Frontal cortex (tissue), 4 donors: ENCODE data around the gene ABCA2. TPM values are rescaled to one million over a fixed set of nuclear protein-coding genes. Genes with fewer than 3 reads are reported as not detected.
"Not testable (repeated sequence)": the region's sequence is repeated elsewhere in the genome, so short reads cannot be mapped to it uniquely, and the experiment has no call there.

Experiments used
- DNase-seq, 2 donors: peaks; one replicate each; pipeline ENCODE4 v3.0.0; 2012; ENCODE audit warnings: low spot score in 2 of 2
- FAIRE-seq: peaks from 2 replicates; lab custom pipeline; 2012; peaks lifted over from hg19 to GRCh38; lab: Jason Lieb, UNC
- total RNA-seq: library from RNA; depleted of rRNA; stranded (reverse); fragments of >200 nt; gene quantifications from one replicate; pipeline ENCODE4 v1.2.3, GENCODE V29; 2014
- donor health status: control.
- donor health status: control.
- donor health status: control.

The ABCA2 gene
- total RNA-seq, 1 donor from 2014 or later = 20.8 TPM

GRCh38 chr9:137006116-137007003, 21.7 kb downstream of the ABCA2 start:
- DNase-seq = no peak
- no peak for FAIRE-seq

- not testable (repeated sequence) for DNase-seq, FAIRE-seq
Observed at GRCh38 chr9:137004285-137004684, 23.8 kb downstream of the ABCA2 start.

GRCh38 chr9:137002646-137003041, 25.4 kb downstream of the ABCA2 start:
- no peak for FAIRE-seq

GRCh38 chr9:137001857-137002645, 26.0 kb downstream of the ABCA2 start:
- FAIRE-seq = no peak

More at GRCh38 chr9:137002646-137003041, 25.4 kb downstream of the ABCA2 start:
- DNase-seq = no peak

GRCh38 chr9:137000177-137000930, 27.7 kb downstream of the ABCA2 start:
- FAIRE-seq = no peak
- no peak for DNase-seq

More at GRCh38 chr9:137001857-137002645, 26.0 kb downstream of the ABCA2 start:
- DNase-seq = no peak

- no peak for FAIRE-seq
- no peak for DNase-seq
Observed at GRCh38 chr9:136997830-136998234, 30.2 kb downstream of the ABCA2 start.

GRCh38 chr9:136997371-136997770, 30.7 kb downstream of the ABCA2 start:
- FAIRE-seq (no peak), DNase-seq (no peak)

GRCh38 chr9:136996361-136997292, 31.4 kb downstream of the ABCA2 start, which contains the start of gene CLIC3:
Gene CLIC3 (minus strand): TSS chr9:136996568. CDS start chr9:136996543, 25 bp downstream.
- DNase-seq = no peak

GRCh38 chr9:136995772-136996311, 32.2 kb downstream of the ABCA2 start:
- FAIRE-seq = no peak
- DNase-seq = peak in 1 of 2 donors; percentile 70

More at GRCh38 chr9:136996361-136997292, 31.4 kb downstream of the ABCA2 start, which contains the start of gene CLIC3:
- FAIRE-seq = no peak

- DNase-seq = no peak
- no peak for FAIRE-seq
Observed at GRCh38 chr9:136995362-136995761, 32.7 kb downstream of the ABCA2 start.

GRCh38 chr9:136994888-136995230, 33.2 kb downstream of the ABCA2 start:
- FAIRE-seq = no peak
- no peak for DNase-seq

GRCh38 chr9:136994180-136994887, 33.7 kb downstream of the ABCA2 start:
- no peak for FAIRE-seq
- no peak for DNase-seq

- FAIRE-seq (no peak), DNase-seq (no peak)
Observed at GRCh38 chr9:136992819-136993369, 35.1 kb downstream of the ABCA2 start.

GRCh38 chr9:136991993-136992818, 35.8 kb downstream of the ABCA2 start, which contains the start of gene PAXX:
Gene PAXX (plus strand): TSS chr9:136992422. CDS start chr9:136992444, 22 bp downstream.
- DNase-seq = peak; percentile 98 to 99
- FAIRE-seq = no peak

GRCh38 chr9:136990242-136990911, 37.7 kb downstream of the ABCA2 start:
- FAIRE-seq = no peak
- DNase-seq = no peak

GRCh38 chr9:136988872-136989271, 39.2 kb downstream of the ABCA2 start:
- no peak for FAIRE-seq
- no peak for DNase-seq
